ENCODE measurements around the gene SLC24A1.

The SLC24A1 gene

GRCh38 chr15:65651831-65652749, 30.4 kb downstream of the SLC24A1 start:
- no peak for DNase-seq (ENCODE audit: low read depth in 2 of 2)

DNA sequence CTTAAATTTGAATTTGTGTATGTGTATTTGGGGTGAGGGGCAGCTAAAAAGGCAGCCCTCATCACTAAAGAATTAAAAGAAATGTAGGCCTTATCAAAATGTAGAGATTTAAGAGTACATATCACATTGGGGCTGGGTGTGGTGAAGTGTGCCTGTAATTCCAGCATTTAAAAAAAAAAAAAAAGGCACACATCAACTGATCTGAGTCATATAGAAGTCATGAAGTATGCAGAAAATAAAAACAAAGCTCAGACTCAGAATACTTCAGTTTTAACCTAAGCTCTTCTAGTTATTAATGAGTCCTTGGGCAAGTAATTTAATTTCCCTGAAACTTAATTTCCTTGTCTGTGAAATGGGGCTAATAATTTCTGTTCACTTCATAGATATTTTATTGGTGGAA, 31.6 kb downstream of the SLC24A1 start:
- no peak for DNase-seq (ENCODE audit: low read depth in 2 of 2)

- no peak for DNase-seq (ENCODE audit: low read depth in 2 of 2)
Measured at GRCh38 chr15:65653801-65654521, 32.2 kb downstream of the SLC24A1 start.

DNA sequence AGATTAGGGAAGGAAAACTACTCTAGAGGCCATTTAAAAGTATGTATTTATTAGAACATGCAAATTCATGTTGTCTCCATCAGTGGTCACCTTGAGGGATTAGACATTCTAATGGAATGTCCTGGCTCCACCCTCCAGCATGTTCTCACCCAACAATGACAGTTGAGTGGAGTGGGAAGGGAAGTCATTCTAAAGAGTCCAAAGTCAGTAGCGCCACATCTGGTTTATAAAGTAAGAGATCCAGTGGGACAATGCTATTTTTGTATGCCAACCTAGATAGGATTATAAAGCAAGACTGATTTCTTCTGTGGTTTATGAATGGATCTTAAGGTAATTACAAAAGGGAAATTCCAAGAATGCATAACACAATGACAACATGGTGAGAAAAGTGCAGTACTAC, 33.3 kb downstream of the SLC24A1 start:
- DNase-seq (ENCODE audit: low read depth in 2 of 2) = no peak

GRCh38 chr15:65655457-65655856, 33.7 kb downstream of the SLC24A1 start:
- DNase-seq (ENCODE audit: low read depth in 2 of 2) = no peak

- DNase-seq (ENCODE audit: low read depth in 2 of 2) = no peak
Measured at GRCh38 chr15:65659502-65660052, 37.8 kb downstream of the SLC24A1 start.

- no peak for DNase-seq (ENCODE audit: low read depth in 2 of 2)
Measured at GRCh38 chr15:65660927-65661326, 39.2 kb downstream of the SLC24A1 start.

DNA sequence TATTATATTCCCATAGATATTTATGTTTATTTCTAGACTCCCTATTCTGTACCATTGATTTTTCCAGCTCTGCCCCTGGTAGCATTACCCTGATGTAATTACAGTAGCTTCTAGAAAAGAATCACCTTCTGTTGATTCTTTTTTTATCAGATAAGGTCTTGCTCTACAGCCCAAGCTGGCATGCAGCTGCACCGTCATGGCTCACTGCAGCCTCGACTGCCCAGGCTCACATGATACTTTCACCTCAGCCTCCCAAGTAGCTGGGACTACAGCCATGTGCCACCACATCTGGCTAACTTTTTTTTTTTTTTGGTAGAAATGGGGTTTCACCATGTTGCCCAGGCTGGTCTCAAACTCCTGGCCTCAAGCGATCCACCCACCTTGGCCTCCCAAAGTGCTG, 41.8 kb downstream of the SLC24A1 start:
- DNase-seq (ENCODE audit: low read depth in 2 of 2) = no peak

GRCh38 chr15:65666257-65666656, 44.5 kb downstream of the SLC24A1 start:
- DNase-seq (ENCODE audit: low read depth in 2 of 2) = no peak

DNA sequence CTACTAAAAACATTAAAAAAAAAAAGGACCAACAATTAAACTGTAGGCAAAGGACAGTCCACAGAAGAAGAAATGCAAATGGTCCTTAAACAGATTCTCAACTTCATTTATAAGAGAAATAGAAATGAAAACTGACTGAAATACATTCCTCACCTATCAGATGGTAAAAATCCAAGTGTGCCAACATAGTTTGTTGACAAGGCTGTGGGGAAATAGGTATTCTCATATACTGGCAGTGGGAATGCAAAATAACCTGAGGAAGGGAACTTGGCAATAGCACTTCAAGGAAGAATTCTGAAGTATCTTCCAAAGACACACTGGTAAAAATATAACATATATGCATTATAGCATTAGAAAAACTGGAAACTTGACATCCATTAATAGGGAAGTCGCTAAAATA, 53.8 kb downstream of the SLC24A1 start:
- DNase-seq (ENCODE audit: low read depth in 2 of 2) = no peak

GRCh38 chr15:65676123-65676522, 54.4 kb downstream of the SLC24A1 start:
- no peak for DNase-seq (ENCODE audit: low read depth in 2 of 2)

GRCh38 chr15:65680544-65680943, 58.8 kb downstream of the SLC24A1 start:
- no peak for DNase-seq (ENCODE audit: low read depth in 2 of 2)

- DNase-seq (ENCODE audit: low read depth in 2 of 2) = no peak
Measured at GRCh38 chr15:65682404-65682911, 60.7 kb downstream of the SLC24A1 start.

- DNase-seq (ENCODE audit: low read depth in 2 of 2) = no peak
Measured at GRCh38 chr15:65688462-65688861, 66.7 kb downstream of the SLC24A1 start.

GRCh38 chr15:65690173-65690572, 68.4 kb downstream of the SLC24A1 start:
- no peak for DNase-seq (ENCODE audit: low read depth in 2 of 2)

DNA sequence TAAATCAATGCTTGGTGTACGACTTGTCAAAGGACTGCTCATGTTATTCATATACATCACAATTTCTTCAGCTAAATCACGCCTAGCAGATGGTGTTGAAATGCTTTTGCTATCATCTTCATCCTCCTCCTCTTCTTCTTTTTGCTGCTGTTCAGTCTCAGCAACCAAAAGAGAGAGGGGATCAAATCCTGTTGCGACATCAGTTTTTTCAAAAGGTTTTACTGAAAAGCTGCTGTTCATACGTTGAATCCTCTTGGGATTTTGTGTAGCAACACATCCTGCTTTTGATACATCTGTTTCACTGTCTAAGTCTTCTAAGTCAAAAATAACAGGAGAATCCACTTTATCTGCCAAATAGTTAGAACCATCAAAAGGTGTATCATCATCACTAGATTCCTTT, 69.0 kb downstream of the SLC24A1 start:
- no peak for DNase-seq (ENCODE audit: low read depth in 2 of 2)

DNA sequence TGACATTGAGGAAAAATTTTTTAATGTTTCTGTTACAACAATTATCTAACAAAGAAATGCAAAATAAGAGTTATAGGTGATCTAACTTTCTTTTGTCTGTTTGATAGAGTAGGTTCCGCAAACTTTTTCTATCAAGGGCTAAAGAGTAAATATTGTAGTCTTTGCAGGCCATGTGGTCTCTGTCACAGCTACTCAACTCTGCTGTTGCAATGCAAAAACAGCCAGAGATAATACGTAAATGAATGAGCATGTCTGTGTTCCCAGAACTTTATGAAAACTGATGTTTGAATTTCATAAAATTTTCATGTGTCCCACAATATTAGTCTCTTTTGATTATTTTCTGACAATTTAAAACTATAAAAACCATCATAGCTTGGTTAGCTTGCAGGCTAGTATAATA, 73.3 kb downstream of the SLC24A1 start:
- no peak for DNase-seq (ENCODE audit: low read depth in 2 of 2)
